ENCODE results near the gene ASB7. TPM values are rescaled to one million over a fixed set of nuclear protein-coding genes. Genes with fewer than 3 reads are reported as not detected.

Gene ASB7
- total and polyA plus RNA-seq, 2 donors = 6.5 to 10.6 TPM

- 11% methylated on average over 4 of the region's 4 CpGs for WGBS
Observed at GRCh38 chr15:100682468-100682867, 80.1 kb downstream of the ASB7 start.

GRCh38 chr15:100683434-100683833, 81.0 kb downstream of the ASB7 start:
- no peaks in the 10 kb centered on the region for H3K27me3 ChIP-seq (ENCODE audit: control insufficient read depth in 2 of 2, insufficient read depth in 1 of 2, low read length in 1 of 2)
- H3K4me3 ChIP-seq (ENCODE audit: low read length in 2 of 2) = no peak overlapping the region
- H3K4me1 ChIP-seq (ENCODE audit: control insufficient read depth in 2 of 2, insufficient read depth in 2 of 2, low read length in 2 of 2) = no peaks in the 10 kb centered on the region
- H3K27ac ChIP-seq (ENCODE audit: low read depth in 1 of 2, low read length in 1 of 2) = no peak overlapping the region
- no peaks in the 10 kb centered on the region for H3K36me3 ChIP-seq (ENCODE audit: control insufficient read depth in 2 of 2, insufficient read depth in 2 of 2, low read length in 1 of 2)
- peaks cover 0 to 4% of the 10 kb centered on the region in 2 donors for H3K9me3 ChIP-seq (ENCODE audit: control insufficient read depth in 2 of 2, insufficient read depth in 1 of 2, low read length in 1 of 2)
- no peak for DNase-seq (ENCODE audit: low read depth in 6 of 9, low spot score in 9 of 9)
- 93% methylated on average over 6 of the region's 6 CpGs for WGBS

More at GRCh38 chr15:100682468-100682867, 80.1 kb downstream of the ASB7 start:
- peaks cover 0 to 4% of the 10 kb centered on the region in 2 donors for H3K9me3 ChIP-seq (ENCODE audit: control insufficient read depth in 2 of 2, insufficient read depth in 1 of 2, low read length in 1 of 2)
- H3K36me3 ChIP-seq (ENCODE audit: control insufficient read depth in 2 of 2, insufficient read depth in 2 of 2, low read length in 1 of 2) = no peaks in the 10 kb centered on the region
- no peak for DNase-seq (ENCODE audit: low read depth in 6 of 9, low spot score in 9 of 9)
- no peaks in the 10 kb centered on the region for H3K27me3 ChIP-seq (ENCODE audit: control insufficient read depth in 2 of 2, insufficient read depth in 1 of 2, low read length in 1 of 2)
- H3K4me1 ChIP-seq (ENCODE audit: control insufficient read depth in 2 of 2, insufficient read depth in 2 of 2, low read length in 2 of 2) = no peaks in the 10 kb centered on the region
- no peak overlapping the region for H3K27ac ChIP-seq (ENCODE audit: low read depth in 1 of 2, low read length in 1 of 2)
- no peak overlapping the region for H3K4me3 ChIP-seq (ENCODE audit: low read length in 2 of 2)

GRCh38 chr15:100684591-100684990, 82.2 kb downstream of the ASB7 start:
- 97% methylated on average over 6 of the region's 6 CpGs for WGBS
- Histone ChIP-seq H3K4me3 (ENCODE audit: low read length in 2 of 2) (no peak overlapping the region), H3K9me3 (ENCODE audit: control insufficient read depth in 2 of 2, insufficient read depth in 1 of 2, low read length in 1 of 2) (no peaks in the 10 kb centered on the region), H3K36me3 (ENCODE audit: control insufficient read depth in 2 of 2, insufficient read depth in 2 of 2, low read length in 1 of 2) (no peaks in the 10 kb centered on the region), H3K27me3 (ENCODE audit: control insufficient read depth in 2 of 2, insufficient read depth in 1 of 2, low read length in 1 of 2) (no peaks in the 10 kb centered on the region), H3K4me1 (ENCODE audit: control insufficient read depth in 2 of 2, insufficient read depth in 2 of 2, low read length in 2 of 2) (no peaks in the 10 kb centered on the region), H3K27ac (ENCODE audit: low read depth in 1 of 2, low read length in 1 of 2) (no peak overlapping the region)
- DNase-seq (ENCODE audit: low read depth in 6 of 9, low spot score in 9 of 9) = no peak

DNA sequence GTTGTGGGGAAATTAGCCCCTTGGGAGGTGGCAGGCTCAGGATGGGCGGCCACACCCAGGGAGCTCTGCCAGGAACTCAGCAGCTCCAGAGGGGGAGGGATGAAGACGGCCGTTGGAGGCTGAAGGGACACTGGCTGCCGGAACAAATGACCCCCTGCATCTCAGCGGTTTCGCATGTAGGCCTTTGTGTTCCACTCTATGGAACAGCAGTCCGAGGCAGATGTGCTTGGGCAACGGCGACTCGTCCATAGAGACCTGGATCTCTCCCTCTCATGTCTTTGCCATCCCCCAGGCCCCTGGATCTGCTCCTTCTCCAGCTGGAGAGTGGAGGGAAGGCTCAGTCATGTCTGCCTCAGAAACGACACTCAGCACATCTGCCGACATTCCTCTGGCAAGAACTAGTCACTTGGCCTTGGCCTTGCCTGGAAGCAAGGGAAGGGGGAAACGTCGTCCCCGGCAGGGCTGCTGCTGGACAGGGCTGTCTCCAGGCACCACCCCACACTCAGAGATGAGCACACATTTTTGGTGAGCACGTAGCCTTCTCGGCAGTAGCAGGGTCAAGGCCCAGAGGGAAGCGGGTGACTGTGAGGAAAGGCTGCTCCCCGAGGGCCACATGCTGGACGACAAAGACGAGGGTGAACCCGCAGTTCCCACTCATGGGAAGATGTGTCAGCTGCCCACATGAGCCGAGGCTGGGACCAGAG, 83.8 kb downstream of the ASB7 start:
- H3K4me1 ChIP-seq (ENCODE audit: control insufficient read depth in 2 of 2, insufficient read depth in 2 of 2, low read length in 2 of 2) = no peaks in the 10 kb centered on the region
- WGBS = 93% methylated on average over 23 of the region's 23 CpGs
- no peaks in the 10 kb centered on the region for H3K36me3 ChIP-seq (ENCODE audit: control insufficient read depth in 2 of 2, insufficient read depth in 2 of 2, low read length in 1 of 2)
- no peaks in the 10 kb centered on the region for H3K9me3 ChIP-seq (ENCODE audit: control insufficient read depth in 2 of 2, insufficient read depth in 1 of 2, low read length in 1 of 2)
- no peak overlapping the region for H3K27ac ChIP-seq (ENCODE audit: low read depth in 1 of 2, low read length in 1 of 2)
- DNase-seq (ENCODE audit: low read depth in 6 of 9, low spot score in 9 of 9) = no peak
- no peaks in the 10 kb centered on the region for H3K27me3 ChIP-seq (ENCODE audit: control insufficient read depth in 2 of 2, insufficient read depth in 1 of 2, low read length in 1 of 2)
- H3K4me3 ChIP-seq (ENCODE audit: low read length in 2 of 2) = no peak overlapping the region

GRCh38 chr15:100686725-100687473, 84.5 kb downstream of the ASB7 start:
- Histone ChIP-seq H3K36me3 (ENCODE audit: control insufficient read depth in 2 of 2, insufficient read depth in 2 of 2, low read length in 1 of 2) (no peaks in the 10 kb centered on the region), H3K27ac (ENCODE audit: low read depth in 1 of 2, low read length in 1 of 2) (no peak overlapping the region), H3K9me3 (ENCODE audit: control insufficient read depth in 2 of 2, insufficient read depth in 1 of 2, low read length in 1 of 2) (no peaks in the 10 kb centered on the region), H3K4me1 (ENCODE audit: control insufficient read depth in 2 of 2, insufficient read depth in 2 of 2, low read length in 2 of 2) (no peaks in the 10 kb centered on the region), H3K27me3 (ENCODE audit: control insufficient read depth in 2 of 2, insufficient read depth in 1 of 2, low read length in 1 of 2) (no peaks in the 10 kb centered on the region), H3K4me3 (ENCODE audit: low read length in 2 of 2) (no peak overlapping the region)
- DNase-seq (ENCODE audit: low read depth in 6 of 9, low spot score in 9 of 9) = no peak
- 94% methylated on average over 15 of the region's 15 CpGs for WGBS

- WGBS = 75% methylated on average over 11 of the region's 11 CpGs
- H3K36me3 ChIP-seq (ENCODE audit: control insufficient read depth in 2 of 2, insufficient read depth in 2 of 2, low read length in 1 of 2) = no peaks in the 10 kb centered on the region
- no peaks in the 10 kb centered on the region for H3K4me1 ChIP-seq (ENCODE audit: control insufficient read depth in 2 of 2, insufficient read depth in 2 of 2, low read length in 2 of 2)
- DNase-seq (ENCODE audit: low read depth in 6 of 9, low spot score in 9 of 9) = no peak
- no peak overlapping the region for H3K27ac ChIP-seq (ENCODE audit: low read depth in 1 of 2, low read length in 1 of 2)
- no peak overlapping the region for H3K4me3 ChIP-seq (ENCODE audit: low read length in 2 of 2)
- no peaks in the 10 kb centered on the region for H3K9me3 ChIP-seq (ENCODE audit: control insufficient read depth in 2 of 2, insufficient read depth in 1 of 2, low read length in 1 of 2)
- no peaks in the 10 kb centered on the region for H3K27me3 ChIP-seq (ENCODE audit: control insufficient read depth in 2 of 2, insufficient read depth in 1 of 2, low read length in 1 of 2)
Observed at GRCh38 chr15:100687582-100688141, 85.3 kb downstream of the ASB7 start.

DNA sequence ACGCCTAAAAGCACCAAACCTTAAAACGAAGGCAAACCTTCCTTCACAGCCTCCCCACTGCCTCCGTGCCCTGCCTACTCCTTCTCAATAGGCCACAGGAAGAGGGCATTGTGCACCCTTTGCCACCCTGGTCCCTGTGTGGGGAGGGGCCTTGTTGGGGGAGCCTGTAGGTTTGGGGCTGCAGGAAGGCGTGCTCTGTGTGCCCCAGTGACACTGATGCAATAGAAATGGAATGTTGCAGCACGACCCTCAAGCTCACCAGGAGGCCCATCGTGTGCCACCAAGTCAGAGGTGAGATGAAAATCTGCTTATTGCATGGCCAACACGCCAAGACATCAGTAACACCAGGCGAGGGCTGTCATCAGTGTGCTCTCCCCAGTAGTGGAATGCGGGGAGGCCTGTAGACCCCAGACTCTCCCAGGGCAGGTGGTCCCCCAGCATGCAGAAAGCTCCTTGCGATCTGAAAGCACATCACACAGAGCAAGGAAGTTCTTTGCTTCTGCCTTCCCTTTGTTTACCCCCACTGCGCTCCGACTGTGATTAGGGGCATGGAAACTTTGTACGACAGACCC, 86.2 kb downstream of the ASB7 start:
- Histone ChIP-seq H3K27me3 (ENCODE audit: control insufficient read depth in 2 of 2, insufficient read depth in 1 of 2, low read length in 1 of 2) (no peaks in the 10 kb centered on the region), H3K36me3 (ENCODE audit: control insufficient read depth in 2 of 2, insufficient read depth in 2 of 2, low read length in 1 of 2) (no peaks in the 10 kb centered on the region), H3K27ac (ENCODE audit: low read depth in 1 of 2, low read length in 1 of 2) (no peak overlapping the region), H3K9me3 (ENCODE audit: control insufficient read depth in 2 of 2, insufficient read depth in 1 of 2, low read length in 1 of 2) (no peaks in the 10 kb centered on the region), H3K4me1 (ENCODE audit: control insufficient read depth in 2 of 2, insufficient read depth in 2 of 2, low read length in 2 of 2) (no peaks in the 10 kb centered on the region), H3K4me3 (ENCODE audit: low read length in 2 of 2) (no peak overlapping the region)
- no peak for DNase-seq (ENCODE audit: low read depth in 6 of 9, low spot score in 9 of 9)
- 81% methylated on average over 13 of the region's 13 CpGs for WGBS

DNA sequence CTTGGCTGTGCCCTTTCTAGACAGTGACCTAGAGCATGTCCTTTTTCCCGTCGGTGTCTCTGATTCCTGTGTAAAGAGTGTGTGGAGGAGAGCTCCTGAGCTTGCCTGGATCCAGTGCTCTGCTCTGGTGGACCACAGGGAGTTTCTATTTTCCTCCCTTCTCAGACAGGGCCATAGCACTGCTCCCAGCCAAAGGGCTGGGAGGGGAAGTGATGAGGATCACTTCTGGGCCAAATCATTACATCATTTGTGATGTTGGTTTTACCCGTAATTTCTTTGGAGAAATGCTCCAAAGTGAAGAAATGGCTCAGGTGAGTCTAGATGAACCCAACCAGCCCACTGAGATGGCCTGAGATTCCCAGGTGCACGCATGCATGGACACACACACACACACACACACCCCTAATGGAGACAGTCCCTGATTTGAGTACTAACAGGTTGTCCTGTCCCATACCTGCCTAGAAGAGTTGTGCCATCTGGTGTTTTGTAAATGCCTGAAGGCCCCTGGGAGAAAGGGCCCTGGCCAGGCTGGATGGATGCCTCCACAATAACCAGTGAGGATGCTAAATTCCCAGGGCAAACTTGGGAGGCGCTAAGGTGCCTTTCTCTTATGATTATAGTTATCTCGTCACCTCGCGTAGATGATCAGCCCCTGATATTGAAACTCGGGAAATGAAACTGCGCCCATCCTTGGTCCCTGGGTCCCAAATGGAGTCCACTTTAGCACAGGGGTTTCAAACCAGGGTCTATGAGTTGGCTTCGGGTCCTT, 86.9 kb downstream of the ASB7 start:
- H3K36me3 ChIP-seq (ENCODE audit: control insufficient read depth in 2 of 2, insufficient read depth in 2 of 2, low read length in 1 of 2) = no peaks in the 10 kb centered on the region
- H3K27me3 ChIP-seq (ENCODE audit: control insufficient read depth in 2 of 2, insufficient read depth in 1 of 2, low read length in 1 of 2) = no peaks in the 10 kb centered on the region
- 91% methylated on average over 11 of the region's 11 CpGs for WGBS
- no peak overlapping the region for H3K4me3 ChIP-seq (ENCODE audit: low read length in 2 of 2)
- no peak overlapping the region for H3K27ac ChIP-seq (ENCODE audit: low read depth in 1 of 2, low read length in 1 of 2)
- H3K9me3 ChIP-seq (ENCODE audit: control insufficient read depth in 2 of 2, insufficient read depth in 1 of 2, low read length in 1 of 2) = no peaks in the 10 kb centered on the region
- H3K4me1 ChIP-seq (ENCODE audit: control insufficient read depth in 2 of 2, insufficient read depth in 2 of 2, low read length in 2 of 2) = no peaks in the 10 kb centered on the region
- DNase-seq (ENCODE audit: low read depth in 6 of 9, low spot score in 9 of 9) = no peak
